Spleen (tissue), 11 donors: ENCODE data around the gene DEFB113. TPM values are rescaled to one million over a fixed set of nuclear protein-coding genes. Genes with fewer than 3 reads are reported as not detected.

Experiments
- DNase-seq: peaks from one replicate; pipeline ENCODE4 v3.0.0-alpha.2; 2020
- H3K27ac ChIP-seq, 8 donors: fragments of 200-600 bp; sonication (generic) in 7 of 8; 1 replicate in 4 of 8; 2 replicates in 4 of 8; pipeline versions ENCODE4 v1.5.0 to v1.8.0; 2016 to 2021; ENCODE audit warnings: inconsistent platforms in 4 of 8, mild to moderate bottlenecking in 4 of 8, moderate library complexity in 1 of 8
- H3K27me3 ChIP-seq, 7 donors: fragments of 200-600 bp; sonication (generic) in 6 of 7; replicated peaks in 1 of 7; 1 replicate in 4 of 7; 2 replicates in 3 of 7; pipeline versions ENCODE4 v1.5.0 to v1.8.0; 2016 to 2021; ENCODE audit warnings: inconsistent platforms in 3 of 7, mild to moderate bottlenecking in 1 of 7
- H3K36me3 ChIP-seq, 6 donors: fragments of 200-600 bp; sonication (generic) in 5 of 6; 1 replicate in 4 of 6; 2 replicates in 2 of 6; pipeline versions ENCODE4 v1.5.0 to v1.8.0; 2016 to 2021; ENCODE audit warnings: inconsistent platforms in 2 of 6
- H3K4me1 ChIP-seq, 6 donors: fragments of 200-600 bp; sonication (generic) in 5 of 6; 1 replicate in 3 of 6; 2 replicates in 3 of 6; pipeline versions ENCODE4 v1.5.0 to v1.8.0; 2016 to 2021; ENCODE audit warnings: inconsistent platforms in 3 of 6
- H3K4me3 ChIP-seq, 8 donors: fragments of 200-600 bp; sonication (generic) in 7 of 8; 1 replicate in 4 of 8; 2 replicates in 4 of 8; pipeline versions ENCODE4 v1.5.0 to v1.8.0; 2016 to 2021; ENCODE audit warnings: inconsistent platforms in 4 of 8, mild to moderate bottlenecking in 4 of 8, moderate library complexity in 2 of 8
- H3K9me3 ChIP-seq, 8 donors: fragments of 200-600 bp; sonication (generic) in 7 of 8; 1 replicate in 4 of 8; 2 replicates in 4 of 8; pipeline versions ENCODE4 v1.5.0 to v1.8.0; 2016 to 2021; ENCODE audit warnings: inconsistent platforms in 4 of 8
- CTCF ChIP-seq, 11 experiments: fragments of 200-600 bp in 7 of 11; fragments of 450-650 bp in 4 of 11; sonication (generic) in 4 of 11; IDR thresholded peaks in 8 of 11; conservative IDR thresholded peaks in 3 of 11; 1 replicate in 7 of 11; 2 replicates in 4 of 11; pipeline versions ENCODE4 v1.4.0 to v1.8.0; 2016 to 2021; ENCODE audit warnings: antibody characterized with exemption in 11 of 11, inconsistent platforms in 4 of 11, mild to moderate bottlenecking in 1 of 11
- POLR2A ChIP-seq, 3 donors: fragments of 450-650 bp; IDR thresholded peaks; one replicate each; pipeline ENCODE4 v1.5.1; 2017; ENCODE audit warnings: antibody characterized with exemption in 3 of 3, mild to moderate bottlenecking in 1 of 3
- POLR2AphosphoS5 ChIP-seq, 3 donors: sonication (generic); formaldehyde crosslinking; IDR thresholded peaks; one replicate each; pipeline ENCODE4 v1.5.1; 2017; ENCODE audit warnings: antibody characterized with exemption in 3 of 3
- WGBS, 5 donors: extraction: QIAGEN DNeasy Blood & Tissue Kit in 3 of 5; methylation state at CpG; one replicate each; pipeline versions ENCODE4 v1.1.5 to v1.1.7; 2013 to 2018; 5-methylcytosine and 5-hydroxymethylcytosine counted together
- intact Hi-C: fragments of 100-400 bp; cut with DNase I; formaldehyde crosslinking; loops from one replicate; pipeline ENCODE4 v1.15.0; 2023; ENCODE audit warnings: low total_unique reads
- polyA plus RNA-seq, 3 donors: library from polyadenylated mRNA; stranded (reverse); fragments of 200-250 nt; gene quantifications; one replicate each; pipeline ENCODE4 v1.2.1, GENCODE V29; 2013
- total RNA-seq, 7 donors: library from RNA; depleted of rRNA in 3 of 7; stranded (reverse); fragments of >200 nt in 3 of 7; fragmentation: NEBNext Ultra II Directional in 4 of 7; extraction: Animal tissue kit (Norgen Biotek cat#: 25700) in 4 of 7; gene quantifications; one replicate each; pipeline versions ENCODE4 v1.1.0 to v1.2.1, GENCODE V29; 2016 to 2021
- donor health status: healthy with polysubstance abuse.
- donor health status: DM: no; HTN: no; CAD: no; lungs with moderate emphysema.
- donor health status: DM: no; HTN: no; CAD: no.
- donor health status: Bipolar disorder and iron deficiency.
- donor health status: healthy.
- donor health status: DM: no; HTN: no; CAD: no.
- donor health status: DM: yes; HTN: yes; CAD: no.

Gene DEFB113
- total and polyA plus RNA-seq, 10 donors: not detected

- no peak for DNase-seq
- Histone ChIP-seq H3K27ac (no peak overlapping the region), H3K27me3 (no peaks in the 10 kb centered on the region), H3K36me3 (no peaks in the 10 kb centered on the region), H3K4me1 (no peaks in the 10 kb centered on the region), H3K9me3 (no peaks in the 10 kb centered on the region), H3K4me3 (no peak overlapping the region)
- WGBS, 5 donors: 62 to 79% (median 70%) methylated on average over 2 of the region's 2 CpGs
- TF ChIP-seq CTCF (IDR thresholded peaks at IDR 0.05 in 8 of 11, conservative IDR thresholded peaks at IDR 0.05 in 3 of 11): no peak
- no peak for TF ChIP-seq POLR2A (IDR thresholded peaks at IDR 0.05)
- TF ChIP-seq POLR2AphosphoS5 (IDR thresholded peaks at IDR 0.05): no peak
- intact Hi-C loops: no loop called here
These were observed 19.5 kb upstream of the DEFB113 start for GRCh38 chr6:49988900-49989299.

- 88 to 100% (median 92%) methylated on average over 2 of the region's 2 CpGs for WGBS, 5 donors
- no peak for DNase-seq
- Histone ChIP-seq H3K4me3 (no peak overlapping the region), H3K36me3 (no peaks in the 10 kb centered on the region), H3K27me3 (no peaks in the 10 kb centered on the region), H3K4me1 (no peaks in the 10 kb centered on the region), H3K27ac (no peak overlapping the region), H3K9me3 (peaks cover 0 to 4% (median 0%) of the 10 kb centered on the region in 8 donors)
- intact Hi-C loops: no loop called here
- TF ChIP-seq POLR2AphosphoS5 (IDR thresholded peaks at IDR 0.05) (no peak), POLR2A (IDR thresholded peaks at IDR 0.05) (no peak), CTCF (IDR thresholded peaks at IDR 0.05 in 8 of 11, conservative IDR thresholded peaks at IDR 0.05 in 3 of 11) (no peak)
These were observed 18.3 kb upstream of the DEFB113 start for GRCh38 chr6:49987749-49988148.

GRCh38 chr6:49986551-49986950 is 17.1 kb upstream of the DEFB113 start:
- no peaks in the 10 kb centered on the region for H3K27me3 ChIP-seq

GRCh38 chr6:49982046-49982445 is 12.6 kb upstream of the DEFB113 start:
- H3K27me3 ChIP-seq: no peaks in the 10 kb centered on the region
- TF ChIP-seq POLR2A (IDR thresholded peaks at IDR 0.05): no peak
- no peak for TF ChIP-seq POLR2AphosphoS5 (IDR thresholded peaks at IDR 0.05)
- TF ChIP-seq CTCF (IDR thresholded peaks at IDR 0.05 in 8 of 11, conservative IDR thresholded peaks at IDR 0.05 in 3 of 11): no peak
- intact Hi-C loops: no loop called here
- no peak overlapping the region for H3K27ac ChIP-seq
- no peaks in the 10 kb centered on the region for H3K4me1 ChIP-seq
- no peaks in the 10 kb centered on the region for H3K36me3 ChIP-seq
- H3K4me3 ChIP-seq: no peak overlapping the region
- DNase-seq: no peak
- peaks cover 0 to 4% (median 0%) of the 10 kb centered on the region in 8 donors for H3K9me3 ChIP-seq
- WGBS, 5 donors: 79 to 95% (median 88%) methylated on average over 2 of the region's 2 CpGs

More at GRCh38 chr6:49986551-49986950, 17.1 kb upstream of the DEFB113 start:
- H3K36me3 ChIP-seq: no peaks in the 10 kb centered on the region
- 56 to 81% (median 60%) methylated on average over 1 of the region's 1 CpG for WGBS, 5 donors
- intact Hi-C loops: no loop called here
- TF ChIP-seq POLR2A (IDR thresholded peaks at IDR 0.05) (no peak), CTCF (IDR thresholded peaks at IDR 0.05 in 8 of 11, conservative IDR thresholded peaks at IDR 0.05 in 3 of 11) (no peak), POLR2AphosphoS5 (IDR thresholded peaks at IDR 0.05) (no peak)
- H3K9me3 ChIP-seq: peaks cover 0 to 4% (median 0%) of the 10 kb centered on the region in 8 donors
- H3K4me3 ChIP-seq: no peak overlapping the region
- H3K27ac ChIP-seq: no peak overlapping the region
- DNase-seq: no peak
- no peaks in the 10 kb centered on the region for H3K4me1 ChIP-seq
